CD8-positive, alpha-beta memory T cell (primary cell): Measurements from ENCODE around the gene HGFAC. TPM values are rescaled to one million over a fixed set of nuclear protein-coding genes. Genes with fewer than 3 reads are reported as not detected.

Source experiments
- CTCF ChIA-PET: fragments of 350-600 bp; sonication (Branson Sonifier 250); formaldehyde crosslinking; loops from one replicate; lab custom pipeline; 2021; ENCODE audit warnings: antibody characterized with exemption; lab: Charles Lee
- POLR2A ChIA-PET: fragments of 350-600 bp; sonication (Branson Sonifier 250); formaldehyde crosslinking; loops from one replicate; lab custom pipeline; 2021; ENCODE audit warnings: antibody characterized with exemption; lab: Charles Lee
- DNase-seq, 5 donors: peaks; one replicate each; pipeline versions ENCODE4 v3.0.0 to v3.0.0-alpha.2; 2020 to 2022; ENCODE audit warnings: mixed read lengths in 1 of 5
- H3K27ac ChIP-seq: one replicate; pipeline ENCODE4 v1.7.0; 2013; ENCODE audit warnings: low read depth, mild to moderate bottlenecking, low read length, moderate library complexity
- H3K27me3 ChIP-seq: 2 replicates; pipeline ENCODE4 v1.7.0; 2013; ENCODE audit warnings: low read length, mild to moderate bottlenecking; ENCODE audit not compliant: insufficient read depth, poor library complexity, severe bottlenecking
- H3K36me3 ChIP-seq: 2 replicates; pipeline ENCODE4 v1.7.0; 2013; ENCODE audit warnings: mild to moderate bottlenecking, low read length, moderate library complexity; ENCODE audit not compliant: insufficient read depth
- H3K4me1 ChIP-seq: 2 replicates; pipeline ENCODE4 v1.7.0; 2013; ENCODE audit warnings: mild to moderate bottlenecking, low read length, moderate library complexity; ENCODE audit not compliant: insufficient read depth
- H3K4me3 ChIP-seq: 2 replicates; pipeline ENCODE4 v1.7.0; 2013; ENCODE audit warnings: mild to moderate bottlenecking, low read length
- H3K9me3 ChIP-seq: 2 replicates; pipeline ENCODE4 v1.7.0; 2013; ENCODE audit warnings: mild to moderate bottlenecking, low read length
- H3K27ac Mint-ChIP-seq, 8 donors: one replicate each; pipeline ENCODE4 v1.8.0; 2020 to 2021; ENCODE audit warnings: mixed read lengths in 8 of 8, mild to moderate bottlenecking in 6 of 8, inconsistent platforms in 3 of 8, moderate library complexity in 3 of 8
- H3K27me3 Mint-ChIP-seq, 2 donors: one replicate each; pipeline ENCODE4 v1.8.0; 2020 to 2021; ENCODE audit warnings: mixed read lengths in 2 of 2, mild to moderate bottlenecking in 1 of 2, moderate library complexity in 1 of 2
- H3K36me3 Mint-ChIP-seq, 3 donors: one replicate each; pipeline ENCODE4 v1.8.0; 2020 to 2021; ENCODE audit warnings: mixed read lengths in 3 of 3, inconsistent platforms in 1 of 3, mild to moderate bottlenecking in 1 of 3
- H3K4me1 Mint-ChIP-seq, 3 donors: one replicate each; pipeline ENCODE4 v1.8.0; 2020 to 2021; ENCODE audit warnings: mixed read lengths in 3 of 3, inconsistent platforms in 1 of 3, mild to moderate bottlenecking in 1 of 3
- H3K4me3 Mint-ChIP-seq, 7 donors: one replicate each; pipeline ENCODE4 v1.8.0; 2020 to 2021; ENCODE audit warnings: mixed read lengths in 7 of 7, mild to moderate bottlenecking in 6 of 7, moderate library complexity in 4 of 7, inconsistent platforms in 2 of 7
- H3K9me3 Mint-ChIP-seq, 5 donors: one replicate each; pipeline ENCODE4 v1.8.0; 2020 to 2022; ENCODE audit warnings: mixed read lengths in 5 of 5, mild to moderate bottlenecking in 3 of 5, moderate library complexity in 2 of 5, inconsistent platforms in 1 of 5
- polyA plus RNA-seq: library from polyadenylated mRNA; unstranded; fragments of 300-500 nt; fragmentation: Illumina TruSeq; gene quantifications from one replicate; pipeline ENCODE4 v1.2.3, GENCODE V29; 2021
- total RNA-seq, 2 experiments: library from RNA; stranded (reverse); gene quantifications; one replicate each; pipeline ENCODE4 v1.2.3, GENCODE V29; 2021

Gene HGFAC
- total and polyA plus RNA-seq, 3 experiments from 2014 or later, result not detected

GRCh38 chr4:3438847-3439180 is 3.0 kb upstream of the HGFAC start:
- Mint-ChIP-seq H3K36me3 (no peaks in the 10 kb centered on the region), H3K4me3 (no peak overlapping the region), H3K9me3 (no peaks in the 10 kb centered on the region), H3K27me3 (no peaks in the 10 kb centered on the region), H3K27ac (no peak overlapping the region), H3K4me1 (no peaks in the 10 kb centered on the region)
- Histone ChIP-seq H3K4me1 (no peaks in the 10 kb centered on the region), H3K36me3 (no peaks in the 10 kb centered on the region), H3K4me3 (no peak overlapping the region), H3K27me3 (no peaks in the 10 kb centered on the region), H3K27ac (no peak overlapping the region), H3K9me3 (no peaks in the 10 kb centered on the region)
- ChIA-PET POLR2A (no interaction called here), CTCF (no interaction called here)
- no peak for DNase-seq

- Mint-ChIP-seq H3K9me3 (no peaks in the 10 kb centered on the region), H3K4me3 (no peak overlapping the region), H3K27me3 (no peaks in the 10 kb centered on the region), H3K4me1 (no peaks in the 10 kb centered on the region), H3K27ac (no peak overlapping the region), H3K36me3 (no peaks in the 10 kb centered on the region)
- Histone ChIP-seq H3K4me1 (no peaks in the 10 kb centered on the region), H3K27ac (no peak overlapping the region), H3K4me3 (no peak overlapping the region), H3K9me3 (no peaks in the 10 kb centered on the region), H3K27me3 (no peaks in the 10 kb centered on the region), H3K36me3 (no peaks in the 10 kb centered on the region)
- POLR2A ChIA-PET, result no interaction called here
- CTCF ChIA-PET, result no interaction called here
- no peak for DNase-seq
These were observed 2.4 kb upstream of the HGFAC start for GRCh38 chr4:3439391-3439790.

DNA sequence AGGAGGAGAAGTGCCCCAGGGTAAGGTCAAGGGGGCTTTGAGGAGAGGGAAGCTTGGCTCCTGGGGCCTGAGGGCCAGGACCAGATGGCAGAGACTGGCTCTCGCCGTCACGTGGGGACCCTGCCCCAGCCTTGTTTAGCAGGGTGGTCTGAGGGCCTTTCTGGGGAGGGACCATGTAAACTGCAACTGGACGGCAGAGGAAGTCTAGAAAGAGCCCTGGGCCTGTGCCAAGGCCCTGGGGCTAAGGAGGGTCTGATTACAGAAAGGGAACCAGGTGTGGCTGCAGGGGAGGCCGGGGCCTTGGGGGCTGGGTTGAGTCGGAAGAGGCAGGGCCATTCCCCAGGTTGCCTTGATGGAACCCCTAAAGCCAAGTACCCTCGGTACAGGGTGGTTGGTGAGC is 1.8 kb upstream of the HGFAC start:
- CTCF ChIA-PET, result interaction anchor here (1.3 to 2.4 kb wide), 2 partner anchors 245 to 333 kb away, joined by 3 to 7 read pairs; no protein-coding TSS in a partner anchor
- Histone ChIP-seq H3K27me3 (no peaks in the 10 kb centered on the region), H3K4me1 (no peaks in the 10 kb centered on the region), H3K36me3 (no peaks in the 10 kb centered on the region), H3K4me3 (no peak overlapping the region), H3K27ac (no peak overlapping the region), H3K9me3 (no peaks in the 10 kb centered on the region)
- POLR2A ChIA-PET, result no interaction called here
- Mint-ChIP-seq H3K9me3 (no peaks in the 10 kb centered on the region), H3K27ac (no peak overlapping the region), H3K27me3 (no peaks in the 10 kb centered on the region), H3K36me3 (no peaks in the 10 kb centered on the region), H3K4me1 (no peaks in the 10 kb centered on the region), H3K4me3 (no peak overlapping the region)
- no peak for DNase-seq

DNA sequence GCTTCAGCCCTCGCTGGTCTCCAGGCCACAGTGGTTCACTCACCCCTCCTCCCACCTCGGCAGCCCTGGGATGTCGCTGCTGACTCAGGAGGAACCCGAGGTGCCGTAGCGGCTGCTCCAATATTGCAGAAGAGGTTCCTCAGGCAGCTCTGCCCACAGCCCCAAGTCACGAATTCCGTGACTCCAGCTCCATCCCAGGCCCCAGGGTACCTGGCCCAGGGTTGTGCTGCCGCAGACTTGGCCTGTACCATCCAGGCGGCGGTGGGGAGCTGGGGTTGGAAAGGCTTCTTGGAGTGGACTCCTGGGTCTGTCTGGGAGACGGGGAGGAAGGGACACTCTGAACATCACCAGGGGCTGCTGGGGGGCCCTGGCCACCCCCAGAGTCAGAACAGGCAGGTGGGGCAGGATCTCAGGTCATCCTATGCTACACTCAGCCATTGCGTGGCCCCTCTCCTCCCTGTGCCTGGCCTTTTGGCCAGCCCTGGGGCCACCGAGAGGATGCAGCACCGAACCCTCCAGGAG is 728 bp upstream of the HGFAC start:
- no peaks in the 10 kb centered on the region for H3K27me3 Mint-ChIP-seq
- H3K36me3 ChIP-seq, result no peaks in the 10 kb centered on the region

GRCh38 chr4:3442460-3442958 is 741 bp downstream of the HGFAC start:
- no peak overlapping the region for H3K4me3 Mint-ChIP-seq

More for the DNA sequence above, 728 bp upstream of the HGFAC start:
- ChIA-PET CTCF (interaction anchor here (0.8 to 2.4 kb wide), 3 partner anchors 246 to 440 kb away, joined by 3 to 7 read pairs (median 3); no protein-coding TSS in a partner anchor), POLR2A (no interaction called here)
- H3K27ac ChIP-seq, result no peak overlapping the region
- Mint-ChIP-seq H3K36me3 (no peaks in the 10 kb centered on the region), H3K27ac (no peak overlapping the region), H3K4me1 (no peaks in the 10 kb centered on the region), H3K9me3 (no peaks in the 10 kb centered on the region), H3K4me3 (no peak overlapping the region)
- no peaks in the 10 kb centered on the region for H3K4me1 ChIP-seq
- H3K9me3 ChIP-seq, result no peaks in the 10 kb centered on the region
- H3K4me3 ChIP-seq, result no peak overlapping the region
- DNase-seq, result no peak
- H3K27me3 ChIP-seq, result no peaks in the 10 kb centered on the region

GRCh38 chr4:3442959-3443749 is 1.4 kb downstream of the HGFAC start:
- Histone ChIP-seq H3K36me3 (no peaks in the 10 kb centered on the region), H3K27ac (no peak overlapping the region), H3K27me3 (no peaks in the 10 kb centered on the region), H3K4me3 (no peak overlapping the region), H3K4me1 (no peaks in the 10 kb centered on the region), H3K9me3 (no peaks in the 10 kb centered on the region)
- Mint-ChIP-seq H3K4me1 (no peaks in the 10 kb centered on the region), H3K4me3 (no peak overlapping the region), H3K36me3 (no peaks in the 10 kb centered on the region), H3K9me3 (no peaks in the 10 kb centered on the region), H3K27me3 (no peaks in the 10 kb centered on the region), H3K27ac (peak overlapping the region in 1 of 8 donors; percentile 38)
- peak; percentile 50 to 63 (median 61) for DNase-seq
- ChIA-PET CTCF (interaction anchor here (0.6 to 2.4 kb wide), 5 partner anchors 16 to 396 kb away, joined by 3 to 17 read pairs (median 4); no protein-coding TSS in a partner anchor), POLR2A (no interaction called here)

More at GRCh38 chr4:3442460-3442958, 741 bp downstream of the HGFAC start:
- no peaks in the 10 kb centered on the region for H3K4me1 Mint-ChIP-seq
- no peaks in the 10 kb centered on the region for H3K36me3 ChIP-seq
- H3K36me3 Mint-ChIP-seq, result no peaks in the 10 kb centered on the region
- ChIA-PET POLR2A (no interaction called here), CTCF (interaction anchor here (0.9 to 2.4 kb wide), 2 partner anchors 16 to 335 kb away, joined by 3 to 7 read pairs; no protein-coding TSS in a partner anchor)
- no peaks in the 10 kb centered on the region for H3K9me3 Mint-ChIP-seq
- no peaks in the 10 kb centered on the region for H3K4me1 ChIP-seq
- H3K27ac Mint-ChIP-seq, result no peak overlapping the region
- no peaks in the 10 kb centered on the region for H3K27me3 ChIP-seq
- no peaks in the 10 kb centered on the region for H3K9me3 ChIP-seq
- DNase-seq, result no peak
- H3K27me3 Mint-ChIP-seq, result no peaks in the 10 kb centered on the region
- H3K27ac ChIP-seq, result no peak overlapping the region
- no peak overlapping the region for H3K4me3 ChIP-seq

DNA sequence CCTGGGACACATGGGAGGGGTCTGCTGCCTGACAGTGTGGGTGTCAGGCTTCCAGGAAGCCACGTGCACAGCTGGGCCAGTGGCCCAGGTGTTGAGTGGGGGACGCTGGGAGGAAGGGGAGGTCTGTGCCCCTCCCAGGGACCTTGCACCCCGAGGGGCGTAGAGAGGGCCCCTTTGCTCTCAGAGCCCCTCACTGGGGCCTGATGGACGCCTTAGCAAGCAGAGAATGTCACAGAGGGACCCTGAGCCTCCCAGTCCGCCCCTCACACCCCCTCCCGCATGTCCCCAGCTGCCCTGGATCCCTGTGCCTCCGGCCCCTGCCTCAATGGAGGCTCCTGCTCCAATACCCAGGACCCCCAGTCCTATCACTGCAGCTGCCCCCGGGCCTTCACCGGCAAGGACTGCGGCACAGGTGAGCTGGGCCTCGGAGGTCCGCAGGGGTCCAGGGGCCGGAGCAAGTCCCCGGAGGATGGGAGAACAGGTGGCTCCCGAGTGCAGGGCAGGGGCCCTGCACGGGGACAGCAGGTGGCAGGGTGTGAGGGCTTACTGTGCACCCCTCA is 2.1 kb downstream of the HGFAC start:
- ChIA-PET CTCF (interaction anchor here (0.8 to 2.4 kb wide), 3 partner anchors 16 to 336 kb away, joined by 4 to 17 read pairs (median 4); no protein-coding TSS in a partner anchor), POLR2A (no interaction called here)
- no peaks in the 10 kb centered on the region for H3K4me1 ChIP-seq
- H3K27me3 Mint-ChIP-seq, result no peaks in the 10 kb centered on the region
- no peaks in the 10 kb centered on the region for H3K9me3 Mint-ChIP-seq
- no peak overlapping the region for H3K27ac ChIP-seq
- H3K36me3 ChIP-seq, result no peaks in the 10 kb centered on the region
- DNase-seq, result no peak
- peak overlapping the region in 1 of 8 donors; percentile 38 for H3K27ac Mint-ChIP-seq
- no peaks in the 10 kb centered on the region for H3K27me3 ChIP-seq
- no peaks in the 10 kb centered on the region for H3K36me3 Mint-ChIP-seq
- H3K4me3 ChIP-seq, result no peak overlapping the region
- no peaks in the 10 kb centered on the region for H3K9me3 ChIP-seq
- no peaks in the 10 kb centered on the region for H3K4me1 Mint-ChIP-seq
- H3K4me3 Mint-ChIP-seq, result no peak overlapping the region
